ENCODE measurements around the gene BRD7. TPM values are rescaled to one million over a fixed set of nuclear protein-coding genes. Genes with fewer than 3 reads are reported as not detected.

The BRD7 gene
- total and polyA plus RNA-seq, 2 experiments from 2014 or later = 51.2 to 51.3 TPM

GRCh38 chr16:50359626-50360025 is 9.2 kb downstream of the BRD7 start:
- DNase-seq (ENCODE audit: low spot score) = no peak
- H3K4me1 ChIP-seq (ENCODE audit: insufficient read depth) = no peaks in the 10 kb centered on the region
- H3K27me3 ChIP-seq = no peaks in the 10 kb centered on the region
- no peak overlapping the region for H3K4me2 ChIP-seq
- H3K36me3 ChIP-seq (replicated peaks; ENCODE audit: insufficient read depth, low read depth) = no peaks in the 10 kb centered on the region
- H3K27ac ChIP-seq = no peak overlapping the region
- H3K9me3 ChIP-seq (ENCODE audit: low read depth) = no peaks in the 10 kb centered on the region
- no peak overlapping the region for H3K4me3 ChIP-seq
- no peak overlapping the region for H2AFZ ChIP-seq
- 84% methylated on average over 1 of the region's 1 CpG for WGBS (ENCODE audit: low lambda C conversion rate, missing lambda C conversion rate)
- no peak for TF ChIP-seq EZH2phosphoT487 (IDR thresholded peaks at IDR 0.05; ENCODE audit: low read depth, severe bottlenecking, unreplicated experiment)
- TF ChIP-seq EZH2 (IDR thresholded peaks at IDR 0.05; ENCODE audit: borderline replicate concordance) = no peak
- TF ChIP-seq CTCF (IDR thresholded peaks at IDR 0.05; ENCODE audit: poor library complexity) = no peak
- no peaks in the 10 kb centered on the region for H3K9me2 ChIP-seq (replicated peaks; ENCODE audit: insufficient read depth)
- peaks cover 6% of the 10 kb centered on the region for H4K20me1 ChIP-seq (ENCODE audit: insufficient read depth, poor library complexity, severe bottlenecking)
- H3K79me2 ChIP-seq = peaks cover 46% of the 10 kb centered on the region

GRCh38 chr16:50354629-50355456 is 13.9 kb downstream of the BRD7 start:
- H3K9me2 ChIP-seq (replicated peaks; ENCODE audit: insufficient read depth) = no peaks in the 10 kb centered on the region
- no peak for DNase-seq (ENCODE audit: low spot score)
- no peak overlapping the region for H2AFZ ChIP-seq
- H3K9me3 ChIP-seq (ENCODE audit: low read depth) = no peaks in the 10 kb centered on the region
- H3K4me2 ChIP-seq = no peak overlapping the region
- H3K27me3 ChIP-seq = no peaks in the 10 kb centered on the region
- WGBS (ENCODE audit: low lambda C conversion rate, missing lambda C conversion rate) = 64% methylated on average over 11 of the region's 11 CpGs
- H4K20me1 ChIP-seq (ENCODE audit: insufficient read depth, poor library complexity, severe bottlenecking) = no peaks in the 10 kb centered on the region
- H3K79me2 ChIP-seq = peaks cover 18% of the 10 kb centered on the region
- no peak overlapping the region for H3K4me3 ChIP-seq
- TF ChIP-seq EZH2 (IDR thresholded peaks at IDR 0.05; ENCODE audit: borderline replicate concordance) (no peak), EZH2phosphoT487 (IDR thresholded peaks at IDR 0.05; ENCODE audit: low read depth, severe bottlenecking, unreplicated experiment) (no peak), CTCF (IDR thresholded peaks at IDR 0.05; ENCODE audit: poor library complexity) (peak; percentile 75)
- H3K4me1 ChIP-seq (ENCODE audit: insufficient read depth) = no peaks in the 10 kb centered on the region
- no peak overlapping the region for H3K27ac ChIP-seq
- peaks cover 3% of the 10 kb centered on the region for H3K36me3 ChIP-seq (replicated peaks; ENCODE audit: insufficient read depth, low read depth)

- Histone ChIP-seq H3K9me2 (replicated peaks; ENCODE audit: insufficient read depth) (no peaks in the 10 kb centered on the region), H3K9me3 (ENCODE audit: low read depth) (no peaks in the 10 kb centered on the region), H3K36me3 (replicated peaks; ENCODE audit: insufficient read depth, low read depth) (peaks cover 3% of the 10 kb centered on the region), H3K4me3 (no peak overlapping the region), H3K4me1 (ENCODE audit: insufficient read depth) (no peaks in the 10 kb centered on the region), H3K27me3 (no peaks in the 10 kb centered on the region), H3K4me2 (no peak overlapping the region), H3K79me2 (peaks cover 10% of the 10 kb centered on the region), H3K27ac (no peak overlapping the region), H2AFZ (no peak overlapping the region), H4K20me1 (ENCODE audit: insufficient read depth, poor library complexity, severe bottlenecking) (no peaks in the 10 kb centered on the region)
- no peak for DNase-seq (ENCODE audit: low spot score)
- 85% methylated on average over 1 of the region's 1 CpG for WGBS (ENCODE audit: low lambda C conversion rate, missing lambda C conversion rate)
- TF ChIP-seq EZH2phosphoT487 (IDR thresholded peaks at IDR 0.05; ENCODE audit: low read depth, severe bottlenecking, unreplicated experiment) (no peak), EZH2 (IDR thresholded peaks at IDR 0.05; ENCODE audit: borderline replicate concordance) (no peak), CTCF (IDR thresholded peaks at IDR 0.05; ENCODE audit: poor library complexity) (no peak)
Measured at GRCh38 chr16:50354082-50354481, 14.7 kb downstream of the BRD7 start.
